Measurements from ENCODE around the gene ARMH2.
"Not testable (repeated sequence)": the region's sequence is repeated elsewhere in the genome, so short reads cannot be mapped to it uniquely, and the experiment has no call there.

GRCh38 chr6:24765968-24766367, 32.7 kb downstream of the ARMH2 start:
- TF ChIP-seq, protein P1, sequence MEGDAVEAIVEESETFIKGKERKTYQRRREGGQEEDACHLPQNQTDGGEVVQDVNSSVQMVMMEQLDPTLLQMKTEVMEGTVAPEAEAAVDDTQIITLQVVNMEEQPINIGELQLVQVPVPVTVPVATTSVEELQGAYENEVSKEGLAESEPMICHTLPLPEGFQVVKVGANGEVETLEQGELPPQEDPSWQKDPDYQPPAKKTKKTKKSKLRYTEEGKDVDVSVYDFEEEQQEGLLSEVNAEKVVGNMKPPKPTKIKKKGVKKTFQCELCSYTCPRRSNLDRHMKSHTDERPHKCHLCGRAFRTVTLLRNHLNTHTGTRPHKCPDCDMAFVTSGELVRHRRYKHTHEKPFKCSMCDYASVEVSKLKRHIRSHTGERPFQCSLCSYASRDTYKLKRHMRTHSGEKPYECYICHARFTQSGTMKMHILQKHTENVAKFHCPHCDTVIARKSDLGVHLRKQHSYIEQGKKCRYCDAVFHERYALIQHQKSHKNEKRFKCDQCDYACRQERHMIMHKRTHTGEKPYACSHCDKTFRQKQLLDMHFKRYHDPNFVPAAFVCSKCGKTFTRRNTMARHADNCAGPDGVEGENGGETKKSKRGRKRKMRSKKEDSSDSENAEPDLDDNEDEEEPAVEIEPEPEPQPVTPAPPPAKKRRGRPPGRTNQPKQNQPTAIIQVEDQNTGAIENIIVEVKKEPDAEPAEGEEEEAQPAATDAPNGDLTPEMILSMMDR (IDR thresholded peaks at IDR 0.05 in 2 of 3, conservative IDR thresholded peaks at IDR 0.05 in 1 of 3; ENCODE audit: borderline replicate concordance in 1 of 3, insufficient read depth in 1 of 3, low read depth in 2 of 3, low read length in 2 of 3), result not testable (repeated sequence)
- not testable (repeated sequence) for TF ChIP-seq EZH2 (IDR thresholded peaks at IDR 0.05); YY1 (IDR thresholded peaks at IDR 0.05; ENCODE audit: extremely low read depth, insufficient replicate concordance, low read depth, low read length)

All from HCT116 (cell line).